Astrocyte of the spinal cord (primary cell): Measurements from ENCODE around the gene LGR6.

Source experiments
- DNase-seq: peaks from one replicate; pipeline ENCODE4 v3.0.0; 2011; ENCODE audit warnings: low read depth, low spot score
- H3K4me3 ChIP-seq: 2 replicates; pipeline ENCODE4 v1.5.1; 2011; ENCODE audit warnings: low read depth, mild to moderate bottlenecking, low read length, moderate library complexity
- in situ Hi-C: cut with HindIII; loops from 2 replicates; pipeline ENCODE4 v1.10.0; 2017; ENCODE audit warnings: low sequenced_read_pairs
- TF ChIP-seq, protein P1 (sequence below): IDR thresholded peaks from 2 replicates; pipeline ENCODE4 v1.5.1; 2012; ENCODE audit warnings: low read depth, mild to moderate bottlenecking, low read length, inconsistent platforms

Gene LGR6

DNA sequence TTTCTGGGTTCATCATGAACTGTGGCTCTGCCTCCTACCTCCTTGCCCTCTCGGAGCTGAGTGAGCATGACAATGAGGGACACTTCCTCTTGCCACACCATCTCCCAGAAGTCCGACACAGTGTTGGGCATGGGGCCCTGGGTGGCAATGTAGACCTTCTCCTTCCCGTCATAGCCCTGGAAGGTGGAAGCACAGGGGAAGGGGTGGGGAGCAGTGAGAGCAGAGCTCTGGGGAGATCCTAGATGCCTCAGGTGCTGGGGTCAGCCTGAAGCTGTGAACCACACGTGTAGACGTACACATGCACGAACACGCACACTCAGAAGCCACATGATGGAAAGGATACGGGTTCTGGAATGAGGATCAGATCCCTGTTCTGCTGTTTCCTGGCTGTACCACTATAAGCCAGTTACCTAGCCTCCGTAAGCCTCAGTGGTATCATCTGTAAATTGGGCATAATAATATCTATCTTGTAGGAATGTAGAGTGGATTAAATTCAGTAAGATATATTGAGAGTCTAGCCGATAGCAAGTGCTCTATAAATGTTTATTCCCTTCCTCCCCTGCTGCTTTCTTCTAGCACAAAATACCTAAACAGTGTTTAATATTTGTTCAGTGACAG lies 39.3 kb upstream of the LGR6 start:
- no peak for DNase-seq
- TF ChIP-seq, protein P1, sequence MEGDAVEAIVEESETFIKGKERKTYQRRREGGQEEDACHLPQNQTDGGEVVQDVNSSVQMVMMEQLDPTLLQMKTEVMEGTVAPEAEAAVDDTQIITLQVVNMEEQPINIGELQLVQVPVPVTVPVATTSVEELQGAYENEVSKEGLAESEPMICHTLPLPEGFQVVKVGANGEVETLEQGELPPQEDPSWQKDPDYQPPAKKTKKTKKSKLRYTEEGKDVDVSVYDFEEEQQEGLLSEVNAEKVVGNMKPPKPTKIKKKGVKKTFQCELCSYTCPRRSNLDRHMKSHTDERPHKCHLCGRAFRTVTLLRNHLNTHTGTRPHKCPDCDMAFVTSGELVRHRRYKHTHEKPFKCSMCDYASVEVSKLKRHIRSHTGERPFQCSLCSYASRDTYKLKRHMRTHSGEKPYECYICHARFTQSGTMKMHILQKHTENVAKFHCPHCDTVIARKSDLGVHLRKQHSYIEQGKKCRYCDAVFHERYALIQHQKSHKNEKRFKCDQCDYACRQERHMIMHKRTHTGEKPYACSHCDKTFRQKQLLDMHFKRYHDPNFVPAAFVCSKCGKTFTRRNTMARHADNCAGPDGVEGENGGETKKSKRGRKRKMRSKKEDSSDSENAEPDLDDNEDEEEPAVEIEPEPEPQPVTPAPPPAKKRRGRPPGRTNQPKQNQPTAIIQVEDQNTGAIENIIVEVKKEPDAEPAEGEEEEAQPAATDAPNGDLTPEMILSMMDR = no peak
- in situ Hi-C loops = no loop called here
- H3K4me3 ChIP-seq = no peak overlapping the region

DNA sequence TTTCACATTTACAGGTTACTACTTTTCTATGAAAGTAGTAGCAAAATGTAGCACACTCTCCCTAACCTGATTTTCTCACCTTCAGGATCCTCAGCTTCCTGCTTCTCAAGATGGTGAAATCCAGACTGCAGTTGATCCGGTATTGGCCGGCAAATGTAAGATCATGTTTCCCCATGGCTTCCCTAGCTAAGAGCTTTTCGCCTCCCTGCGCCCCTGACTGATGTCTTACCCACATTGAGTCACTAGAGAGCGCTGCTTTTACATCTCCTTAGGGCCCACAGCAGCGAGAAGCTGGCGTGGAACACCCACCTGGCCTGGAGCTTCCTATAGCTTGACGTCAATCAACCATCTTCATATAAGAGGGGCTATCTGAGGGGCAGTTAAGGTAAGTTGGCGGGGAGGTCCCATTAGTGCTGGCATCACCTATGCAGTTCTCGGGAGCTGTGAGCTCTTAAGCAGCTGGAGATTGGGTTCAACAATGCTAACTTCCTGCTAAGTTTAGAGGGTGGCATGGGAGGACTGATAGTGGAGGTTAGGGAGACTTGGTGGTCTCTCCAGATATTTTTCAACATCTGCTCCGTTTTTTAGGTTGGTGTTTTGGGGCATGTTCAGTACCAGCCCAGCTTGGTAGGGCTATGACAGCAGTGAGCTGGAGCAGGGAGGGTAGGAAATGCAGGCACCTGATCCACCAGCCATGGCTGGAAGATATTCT lies 38.7 kb upstream of the LGR6 start:
- in situ Hi-C loops = no loop called here
- TF ChIP-seq, protein P1 = peak; percentile 61
- peak; percentile 67 for DNase-seq

DNA sequence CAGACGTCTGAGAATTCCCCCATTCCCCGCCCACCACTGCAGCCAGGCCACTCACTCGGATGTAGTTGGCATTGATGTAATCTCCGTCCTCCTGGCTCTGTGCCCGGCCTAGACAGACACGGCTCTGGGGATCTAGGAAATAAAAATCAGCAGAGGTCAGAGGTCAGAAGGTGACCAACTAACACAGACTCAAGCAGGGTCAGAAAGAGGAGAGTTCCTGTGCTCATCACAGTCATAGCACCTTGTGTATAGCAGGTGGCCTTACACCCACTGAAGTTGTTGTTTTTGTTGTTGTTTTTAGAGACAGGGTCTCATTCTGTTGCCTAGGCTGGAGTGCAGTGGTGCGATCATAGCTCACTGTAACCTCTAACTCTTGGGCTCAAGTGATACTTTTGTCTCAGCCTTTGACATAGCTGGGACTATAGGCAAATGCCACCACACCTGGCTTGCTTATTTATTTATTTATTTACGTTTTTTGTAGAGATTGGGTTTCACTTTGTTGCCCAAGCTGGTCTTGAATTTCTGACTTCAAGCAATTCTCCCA lies 38.0 kb upstream of the LGR6 start:
- in situ Hi-C loops = no loop called here
- no peak for DNase-seq
- TF ChIP-seq, protein P1 = no peak
- no peak overlapping the region for H3K4me3 ChIP-seq

More for the DNA sequence above, 38.7 kb upstream of the LGR6 start:
- no peak overlapping the region for H3K4me3 ChIP-seq

DNA sequence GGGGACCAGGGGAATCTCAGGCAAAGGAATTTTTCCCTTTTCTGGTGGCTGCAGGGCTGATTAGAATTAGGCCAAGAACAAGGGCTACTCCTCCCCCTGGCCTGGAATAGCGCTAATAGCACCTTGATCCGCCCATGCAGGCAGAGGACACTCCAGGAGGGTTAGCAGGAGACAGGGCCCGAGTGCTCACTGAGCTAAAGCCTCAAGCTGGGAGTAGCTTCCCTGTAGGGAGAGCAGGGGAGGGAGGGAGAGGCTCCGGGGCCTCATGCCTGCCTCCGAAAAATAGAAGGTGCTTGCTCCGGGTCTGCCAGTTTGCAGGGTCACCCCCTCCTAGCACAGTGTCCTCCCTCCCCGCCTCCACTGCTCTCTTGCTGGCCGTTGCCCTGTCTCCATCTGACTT lies 37.0 kb upstream of the LGR6 start:
- H3K4me3 ChIP-seq = no peak overlapping the region
- TF ChIP-seq, protein P1 = no peak
- DNase-seq = no peak
- in situ Hi-C loops = no loop called here

DNA sequence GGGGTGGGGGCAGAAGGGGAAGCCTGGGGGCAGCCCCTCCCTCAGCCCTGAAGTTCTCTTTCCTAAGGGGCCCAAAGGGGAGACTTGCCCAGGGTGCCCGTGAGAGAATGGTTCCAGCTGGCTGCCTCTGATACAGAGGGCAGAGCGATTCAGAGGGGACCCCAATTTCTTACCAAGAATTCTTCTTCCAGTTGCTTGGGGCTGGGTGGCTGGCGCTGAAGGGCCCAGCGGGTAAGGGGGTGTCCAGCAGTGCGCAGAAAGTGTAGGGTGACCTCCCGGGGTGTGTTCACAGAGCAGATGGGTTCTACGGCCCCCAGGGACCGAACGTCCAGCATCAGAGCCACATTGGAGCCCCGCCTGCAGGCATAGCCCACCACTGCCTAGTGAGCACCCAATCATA lies 35.7 kb upstream of the LGR6 start:
- in situ Hi-C loops = no loop called here
- TF ChIP-seq, protein P1 = no peak
- DNase-seq = no peak
- no peak overlapping the region for H3K4me3 ChIP-seq

DNA sequence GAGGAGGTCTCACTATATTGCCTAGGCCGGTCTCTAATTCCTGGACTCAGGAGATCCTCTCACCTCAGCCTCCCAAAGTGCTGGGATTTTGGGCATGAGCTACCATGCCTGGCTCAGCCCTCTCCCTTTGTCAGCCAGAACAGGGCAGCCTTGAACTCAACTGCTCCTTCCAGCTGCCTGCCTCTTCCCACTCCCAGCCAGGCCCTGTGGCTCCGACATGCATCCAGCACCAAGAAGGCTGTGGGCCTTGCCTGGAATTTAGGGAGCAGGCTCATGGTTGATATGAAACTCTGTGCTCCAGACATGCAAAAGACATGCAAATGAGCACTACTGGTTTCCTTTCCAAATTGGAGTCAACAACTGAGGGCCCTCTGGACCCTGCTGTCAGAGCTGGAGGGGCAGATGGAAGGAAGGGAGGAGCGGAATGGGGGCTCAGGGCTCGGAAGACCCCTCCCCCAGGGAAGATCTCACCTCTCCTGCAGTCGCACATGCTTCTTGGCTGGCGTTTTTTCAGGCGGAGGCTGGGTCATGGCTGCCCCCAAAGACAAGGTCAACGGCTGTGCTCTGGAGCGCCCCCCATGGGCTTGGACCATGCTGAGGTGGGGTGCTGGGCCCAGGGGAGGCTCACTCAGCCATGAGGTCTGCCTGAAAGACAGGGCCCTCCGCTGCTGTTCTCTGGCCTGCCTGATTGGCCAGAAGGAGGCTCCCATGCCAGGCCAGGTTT lies 34.6 kb upstream of the LGR6 start:
- in situ Hi-C loops = no loop called here
- TF ChIP-seq, protein P1 = no peak
- no peak for DNase-seq
- H3K4me3 ChIP-seq = no peak overlapping the region
